ENCODE results near the gene NCMAP.
"Not testable (repeated sequence)": the region's sequence is repeated elsewhere in the genome, so short reads cannot be mapped to it uniquely, and the experiment has no call there.

NCMAP gene

GRCh38 chr1:24544239-24544638, 11.6 kb upstream of the NCMAP start:
- DNase-seq, result no peak

- DNase-seq, result no peak
Observed at GRCh38 chr1:24545662-24546061, 10.2 kb upstream of the NCMAP start.

- no peak for DNase-seq
Observed at GRCh38 chr1:24547195-24547594, 8.7 kb upstream of the NCMAP start.

GRCh38 chr1:24548070-24548469, 7.8 kb upstream of the NCMAP start:
- no peak for DNase-seq

GRCh38 chr1:24549210-24549609, 6.7 kb upstream of the NCMAP start:
- not testable (repeated sequence) for DNase-seq

GRCh38 chr1:24551290-24551959, 4.5 kb upstream of the NCMAP start:
- no peak for DNase-seq

GRCh38 chr1:24551960-24552571, 3.8 kb upstream of the NCMAP start:
- no peak for DNase-seq

- no peak for DNase-seq
Observed at GRCh38 chr1:24553931-24554330, 2.0 kb upstream of the NCMAP start.

- DNase-seq, result no peak
Observed at GRCh38 chr1:24554714-24555113, 1.2 kb upstream of the NCMAP start.

GRCh38 chr1:24556414-24556795, 518 bp downstream of the NCMAP start:
- DNase-seq, result no peak

GRCh38 chr1:24557220-24557619, 1.3 kb downstream of the NCMAP start:
- DNase-seq, result no peak

- no peak for DNase-seq
Observed at GRCh38 chr1:24557711-24558131, 1.8 kb downstream of the NCMAP start.

GRCh38 chr1:24558455-24558854, 2.6 kb downstream of the NCMAP start:
- DNase-seq, result no peak

- DNase-seq, result no peak
Observed at GRCh38 chr1:24558902-24559791, 3.3 kb downstream of the NCMAP start.

GRCh38 chr1:24560361-24560760, 4.5 kb downstream of the NCMAP start:
- DNase-seq, result no peak

- DNase-seq, result no peak
Observed at GRCh38 chr1:24562625-24563024, 6.7 kb downstream of the NCMAP start.

- no peak for DNase-seq
Observed at GRCh38 chr1:24564695-24565094, 8.8 kb downstream of the NCMAP start.

- no peak for DNase-seq
Observed at GRCh38 chr1:24566236-24566867, 10.5 kb downstream of the NCMAP start.

- DNase-seq, result peak; percentile 19
Observed at GRCh38 chr1:24567792-24568388, 12.0 kb downstream of the NCMAP start.

GRCh38 chr1:24568475-24568874, 12.6 kb downstream of the NCMAP start:
- DNase-seq, result no peak

GRCh38 chr1:24570265-24571125, 14.6 kb downstream of the NCMAP start:
- no peak for DNase-seq

GRCh38 chr1:24572301-24572700, 16.4 kb downstream of the NCMAP start:
- DNase-seq, result no peak
